ENCODE measurements around the gene ZSCAN10. TPM values are rescaled to one million over a fixed set of nuclear protein-coding genes. Genes with fewer than 3 reads are reported as not detected.

Gene ZSCAN10
- under 1 TPM; 0.34 to 0.45 TPM for total RNA-seq

DNA sequence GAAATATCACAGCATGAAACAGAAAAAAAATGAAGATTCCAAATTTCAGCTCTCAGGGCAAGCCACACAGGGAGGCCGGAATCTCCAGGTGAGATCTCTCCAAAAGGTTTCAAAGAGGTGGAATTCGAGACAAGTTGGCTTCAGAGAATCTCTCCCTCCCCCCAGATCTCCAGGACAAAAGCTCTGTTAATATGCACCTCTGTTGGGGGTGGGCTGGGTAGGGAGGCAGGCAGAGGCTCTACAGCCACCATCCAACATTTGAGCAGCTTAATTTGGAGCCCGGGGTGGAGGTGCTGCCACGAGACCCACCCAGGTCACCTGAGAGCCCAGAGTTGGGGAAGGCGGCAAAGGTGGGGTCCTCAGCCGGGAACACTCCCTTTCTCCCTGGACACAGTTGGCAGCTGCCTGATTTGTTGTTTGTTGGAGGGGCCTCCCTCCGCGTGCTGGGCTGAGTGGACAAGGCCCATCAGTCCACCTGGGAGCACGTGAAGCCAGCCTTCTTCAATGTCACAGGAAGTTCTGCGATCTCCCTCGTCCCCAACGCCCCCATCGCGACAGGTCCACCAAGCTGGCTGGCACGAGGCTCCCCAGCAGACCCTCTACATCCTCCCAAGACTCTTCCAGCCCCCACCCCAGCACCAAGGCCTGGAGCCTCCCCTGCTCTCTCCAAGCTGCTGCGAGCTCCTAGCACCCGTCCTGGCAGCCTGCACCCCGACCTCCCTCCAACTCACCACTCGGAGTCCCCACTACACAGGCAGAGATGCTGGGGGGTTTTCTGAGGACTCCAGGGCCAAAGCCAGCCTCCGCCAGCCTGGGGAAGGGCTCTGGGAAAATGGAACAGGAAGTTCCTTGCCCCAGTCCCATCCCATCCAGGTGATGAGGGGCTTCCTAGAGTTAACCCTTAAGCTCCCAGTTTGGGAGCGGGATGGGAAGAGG is at the start of gene ZSCAN10:
Gene ZSCAN10, minus strand, starts transcription at position 836 of the 936 bp plus-strand sequence. CDS start 6,357 bp downstream, outside the sequence.
- Mint-ChIP-seq H3K4me1 (peaks cover 28% of the 10 kb centered on the region), H3K36me3 (ENCODE audit: low read depth) (no peaks in the 10 kb centered on the region), H3K9me3 (no peaks in the 10 kb centered on the region), H3K4me3 (peak within 1 kb of the TSS; percentile 79), H3K27me3 (no peaks in the 10 kb centered on the region), H3K27ac (peak within 1 kb of the TSS; percentile 91)
- ATAC-seq (replicated peaks) = no peak

- no peak for ATAC-seq (replicated peaks)
- H3K9me3 Mint-ChIP-seq = no peaks in the 10 kb centered on the region
- peaks cover 14% of the 10 kb centered on the region for H3K4me1 Mint-ChIP-seq
- H3K4me3 Mint-ChIP-seq = peak overlapping the region; percentile 77
- peaks cover 23% of the 10 kb centered on the region for H3K36me3 Mint-ChIP-seq (ENCODE audit: low read depth)
- H3K27ac Mint-ChIP-seq = no peak overlapping the region
- no peaks in the 10 kb centered on the region for H3K27me3 Mint-ChIP-seq
Measured at GRCh38 chr16:3148256-3149192, 49.4 kb upstream of the ZSCAN10 start.

- Mint-ChIP-seq H3K27ac (no peak overlapping the region), H3K4me1 (peaks cover 12% of the 10 kb centered on the region), H3K9me3 (no peaks in the 10 kb centered on the region), H3K27me3 (no peaks in the 10 kb centered on the region), H3K4me3 (no peak overlapping the region), H3K36me3 (ENCODE audit: low read depth) (peaks cover 20% of the 10 kb centered on the region)
- ATAC-seq (replicated peaks) = no peak
Measured at GRCh38 chr16:3147757-3148104, 48.6 kb upstream of the ZSCAN10 start.

- Mint-ChIP-seq H3K27me3 (no peaks in the 10 kb centered on the region), H3K27ac (no peak overlapping the region), H3K36me3 (ENCODE audit: low read depth) (peaks cover 20% of the 10 kb centered on the region), H3K9me3 (no peaks in the 10 kb centered on the region), H3K4me1 (peaks cover 10% of the 10 kb centered on the region), H3K4me3 (no peak overlapping the region)
- no peak for ATAC-seq (replicated peaks)
Measured at GRCh38 chr16:3147046-3147756, 48.1 kb upstream of the ZSCAN10 start.

- H3K9me3 Mint-ChIP-seq = no peaks in the 10 kb centered on the region
- ATAC-seq (replicated peaks) = no peak
- no peak overlapping the region for H3K27ac Mint-ChIP-seq
- no peak overlapping the region for H3K4me3 Mint-ChIP-seq
- peaks cover 7% of the 10 kb centered on the region for H3K4me1 Mint-ChIP-seq
- no peaks in the 10 kb centered on the region for H3K27me3 Mint-ChIP-seq
- H3K36me3 Mint-ChIP-seq (ENCODE audit: low read depth) = peaks cover 20% of the 10 kb centered on the region
Measured at GRCh38 chr16:3145660-3146059, 46.6 kb upstream of the ZSCAN10 start.

- no peak for ATAC-seq (replicated peaks)
- Mint-ChIP-seq H3K27me3 (no peaks in the 10 kb centered on the region), H3K36me3 (ENCODE audit: low read depth) (peaks cover 17% of the 10 kb centered on the region), H3K4me1 (peaks cover 4% of the 10 kb centered on the region), H3K9me3 (no peaks in the 10 kb centered on the region), H3K4me3 (no peak overlapping the region), H3K27ac (no peak overlapping the region)
Measured at GRCh38 chr16:3145151-3145550, 46.1 kb upstream of the ZSCAN10 start.

- Mint-ChIP-seq H3K36me3 (ENCODE audit: low read depth) (peaks cover 20% of the 10 kb centered on the region), H3K27ac (no peak overlapping the region), H3K27me3 (no peaks in the 10 kb centered on the region), H3K4me3 (no peak overlapping the region), H3K9me3 (no peaks in the 10 kb centered on the region), H3K4me1 (peaks cover 4% of the 10 kb centered on the region)
- no peak for ATAC-seq (replicated peaks)
Measured at GRCh38 chr16:3144321-3144983, 45.4 kb upstream of the ZSCAN10 start.

DNA sequence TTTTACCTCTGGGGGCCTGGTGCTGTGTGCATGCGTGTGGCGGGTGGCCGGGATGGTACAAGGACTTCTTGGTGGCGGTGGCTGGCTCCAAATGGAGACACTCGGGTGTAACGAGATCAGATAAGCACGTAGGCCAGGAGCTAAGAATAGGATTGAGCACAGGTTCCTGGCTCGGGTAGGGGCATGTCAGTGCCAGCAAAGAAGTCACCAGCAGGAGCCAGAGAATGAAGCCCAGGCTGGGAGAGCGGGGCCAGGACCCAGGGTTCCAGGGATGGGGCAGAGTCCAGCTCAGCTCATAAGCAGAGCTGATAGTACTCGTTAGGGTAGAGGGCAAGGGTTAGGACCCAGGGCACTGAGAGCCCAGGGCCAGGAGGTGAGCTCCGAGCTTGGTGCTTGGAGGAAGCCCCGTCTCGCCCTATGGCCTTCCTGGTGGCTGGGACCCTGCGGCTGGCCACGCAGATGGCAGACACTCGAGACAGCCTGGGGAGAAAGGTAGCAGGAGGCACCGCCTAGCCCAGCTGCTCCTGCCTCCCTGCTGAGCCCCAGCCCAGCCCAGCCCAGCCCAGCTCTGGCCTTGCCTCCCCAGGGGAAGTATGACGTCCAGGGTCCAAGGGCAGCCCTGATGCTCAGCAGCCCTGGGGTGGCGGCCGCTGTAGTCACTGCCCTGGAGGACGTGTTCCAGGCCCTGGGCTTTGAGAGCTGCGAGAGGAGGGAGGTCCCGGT is 44.7 kb upstream of the ZSCAN10 start:
- peaks cover 4% of the 10 kb centered on the region for H3K4me1 Mint-ChIP-seq
- no peak for ATAC-seq (replicated peaks)
- H3K36me3 Mint-ChIP-seq (ENCODE audit: low read depth) = peaks cover 26% of the 10 kb centered on the region
- no peaks in the 10 kb centered on the region for H3K27me3 Mint-ChIP-seq
- H3K27ac Mint-ChIP-seq = no peak overlapping the region
- no peaks in the 10 kb centered on the region for H3K9me3 Mint-ChIP-seq
- H3K4me3 Mint-ChIP-seq = no peak overlapping the region

GRCh38 chr16:3143189-3143588 is 44.1 kb upstream of the ZSCAN10 start:
- ATAC-seq (replicated peaks) = no peak
- Mint-ChIP-seq H3K27ac (no peak overlapping the region), H3K4me1 (peaks cover 4% of the 10 kb centered on the region), H3K36me3 (ENCODE audit: low read depth) (peaks cover 26% of the 10 kb centered on the region), H3K9me3 (no peaks in the 10 kb centered on the region), H3K4me3 (no peak overlapping the region), H3K27me3 (no peaks in the 10 kb centered on the region)

GRCh38 chr16:3142770-3143169 is 43.7 kb upstream of the ZSCAN10 start:
- peaks cover 26% of the 10 kb centered on the region for H3K36me3 Mint-ChIP-seq (ENCODE audit: low read depth)
- no peak overlapping the region for H3K4me3 Mint-ChIP-seq
- H3K27ac Mint-ChIP-seq = no peak overlapping the region
- no peaks in the 10 kb centered on the region for H3K9me3 Mint-ChIP-seq
- no peaks in the 10 kb centered on the region for H3K27me3 Mint-ChIP-seq
- ATAC-seq (replicated peaks) = no peak
- H3K4me1 Mint-ChIP-seq = peaks cover 4% of the 10 kb centered on the region

DNA sequence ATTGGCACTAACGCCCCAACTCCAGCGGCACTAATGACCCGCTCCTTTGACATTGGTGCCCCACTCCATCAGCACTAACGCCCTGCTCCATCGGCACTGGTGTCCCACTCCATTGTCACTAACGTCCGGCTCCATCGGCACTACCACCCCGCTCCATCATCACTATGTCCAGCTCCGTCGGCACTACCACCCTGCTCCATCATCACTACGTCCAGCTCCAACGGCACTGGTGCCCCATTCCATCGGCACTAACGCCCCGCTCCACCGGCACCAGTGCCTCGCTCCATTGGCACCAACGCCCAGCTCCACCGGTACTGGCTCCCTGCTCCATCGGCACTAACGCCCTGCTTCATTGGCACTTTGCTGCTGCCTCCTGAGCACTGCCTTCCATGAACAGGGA is 43.2 kb upstream of the ZSCAN10 start:
- Mint-ChIP-seq H3K27ac (no peak overlapping the region), H3K9me3 (no peaks in the 10 kb centered on the region)

DNA sequence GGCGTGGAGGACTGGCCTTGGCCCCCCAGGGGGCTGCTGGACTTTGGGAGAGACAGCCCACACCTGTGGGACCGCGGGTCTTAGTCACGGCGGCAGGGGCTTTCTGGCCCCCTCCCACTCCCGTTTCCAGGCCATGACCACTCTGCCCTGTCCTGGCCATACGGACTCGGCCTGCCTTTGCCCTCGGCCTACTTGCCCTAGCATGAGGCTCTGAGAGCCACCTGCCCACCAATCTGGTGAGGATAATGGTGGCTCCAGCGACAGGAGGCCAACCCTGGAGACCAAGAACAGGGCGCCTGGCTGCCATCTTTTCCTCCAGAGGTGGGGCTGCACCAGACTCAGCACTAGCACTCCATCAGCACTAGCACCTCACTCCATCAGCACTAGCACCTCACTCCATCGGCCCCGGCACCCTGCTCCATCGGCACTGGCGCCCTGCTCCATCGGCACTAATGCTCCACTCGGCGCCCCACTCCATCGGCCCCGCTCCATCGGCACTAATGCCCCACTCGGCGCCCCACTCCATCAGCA is 42.8 kb upstream of the ZSCAN10 start:
- Mint-ChIP-seq H3K27me3 (no peaks in the 10 kb centered on the region), H3K36me3 (ENCODE audit: low read depth) (peaks cover 26% of the 10 kb centered on the region), H3K9me3 (no peaks in the 10 kb centered on the region), H3K4me3 (no peak overlapping the region), H3K4me1 (peaks cover 4% of the 10 kb centered on the region), H3K27ac (no peak overlapping the region)
- ATAC-seq (replicated peaks) = no peak

More for the DNA sequence above, 43.2 kb upstream of the ZSCAN10 start:
- Mint-ChIP-seq H3K4me3 (no peak overlapping the region), H3K36me3 (ENCODE audit: low read depth) (peaks cover 26% of the 10 kb centered on the region), H3K27me3 (no peaks in the 10 kb centered on the region), H3K4me1 (peaks cover 4% of the 10 kb centered on the region)
- no peak for ATAC-seq (replicated peaks)
